CD8-positive, alpha-beta memory T cell (primary cell): Measurements from ENCODE around the gene MEGF6. TPM values are rescaled to one million over a fixed set of nuclear protein-coding genes. Genes with fewer than 3 reads are reported as not detected.

Source experiments
- CTCF ChIA-PET: fragments of 350-600 bp; sonication (Branson Sonifier 250); formaldehyde crosslinking; loops from one replicate; lab custom pipeline; 2021; ENCODE audit warnings: antibody characterized with exemption; lab: Charles Lee
- POLR2A ChIA-PET: fragments of 350-600 bp; sonication (Branson Sonifier 250); formaldehyde crosslinking; loops from one replicate; lab custom pipeline; 2021; ENCODE audit warnings: antibody characterized with exemption; lab: Charles Lee
- DNase-seq, 5 donors: peaks; one replicate each; pipeline versions ENCODE4 v3.0.0 to v3.0.0-alpha.2; 2020 to 2022; ENCODE audit warnings: mixed read lengths in 1 of 5
- H3K27ac ChIP-seq: one replicate; pipeline ENCODE4 v1.7.0; 2013; ENCODE audit warnings: low read depth, mild to moderate bottlenecking, low read length, moderate library complexity
- H3K27me3 ChIP-seq: 2 replicates; pipeline ENCODE4 v1.7.0; 2013; ENCODE audit warnings: low read length, mild to moderate bottlenecking; ENCODE audit not compliant: insufficient read depth, poor library complexity, severe bottlenecking
- H3K36me3 ChIP-seq: 2 replicates; pipeline ENCODE4 v1.7.0; 2013; ENCODE audit warnings: mild to moderate bottlenecking, low read length, moderate library complexity; ENCODE audit not compliant: insufficient read depth
- H3K4me1 ChIP-seq: 2 replicates; pipeline ENCODE4 v1.7.0; 2013; ENCODE audit warnings: mild to moderate bottlenecking, low read length, moderate library complexity; ENCODE audit not compliant: insufficient read depth
- H3K4me3 ChIP-seq: 2 replicates; pipeline ENCODE4 v1.7.0; 2013; ENCODE audit warnings: mild to moderate bottlenecking, low read length
- H3K9me3 ChIP-seq: 2 replicates; pipeline ENCODE4 v1.7.0; 2013; ENCODE audit warnings: mild to moderate bottlenecking, low read length
- H3K27ac Mint-ChIP-seq, 8 donors: one replicate each; pipeline ENCODE4 v1.8.0; 2020 to 2021; ENCODE audit warnings: mixed read lengths in 8 of 8, mild to moderate bottlenecking in 6 of 8, inconsistent platforms in 3 of 8, moderate library complexity in 3 of 8
- H3K27me3 Mint-ChIP-seq, 2 donors: one replicate each; pipeline ENCODE4 v1.8.0; 2020 to 2021; ENCODE audit warnings: mixed read lengths in 2 of 2, mild to moderate bottlenecking in 1 of 2, moderate library complexity in 1 of 2
- H3K36me3 Mint-ChIP-seq, 3 donors: one replicate each; pipeline ENCODE4 v1.8.0; 2020 to 2021; ENCODE audit warnings: mixed read lengths in 3 of 3, inconsistent platforms in 1 of 3, mild to moderate bottlenecking in 1 of 3
- H3K4me1 Mint-ChIP-seq, 3 donors: one replicate each; pipeline ENCODE4 v1.8.0; 2020 to 2021; ENCODE audit warnings: mixed read lengths in 3 of 3, inconsistent platforms in 1 of 3, mild to moderate bottlenecking in 1 of 3
- H3K4me3 Mint-ChIP-seq, 7 donors: one replicate each; pipeline ENCODE4 v1.8.0; 2020 to 2021; ENCODE audit warnings: mixed read lengths in 7 of 7, mild to moderate bottlenecking in 6 of 7, moderate library complexity in 4 of 7, inconsistent platforms in 2 of 7
- H3K9me3 Mint-ChIP-seq, 5 donors: one replicate each; pipeline ENCODE4 v1.8.0; 2020 to 2022; ENCODE audit warnings: mixed read lengths in 5 of 5, mild to moderate bottlenecking in 3 of 5, moderate library complexity in 2 of 5, inconsistent platforms in 1 of 5
- polyA plus RNA-seq: library from polyadenylated mRNA; unstranded; fragments of 300-500 nt; fragmentation: Illumina TruSeq; gene quantifications from one replicate; pipeline ENCODE4 v1.2.3, GENCODE V29; 2021
- total RNA-seq, 2 experiments: library from RNA; stranded (reverse); gene quantifications; one replicate each; pipeline ENCODE4 v1.2.3, GENCODE V29; 2021

The MEGF6 gene
- total and polyA plus RNA-seq, 3 experiments from 2014 or later = 3.4 to 12.0 (median 10.8) TPM

GRCh38 chr1:3510956-3511250 is 100.4 kb downstream of the MEGF6 start:
- H3K27ac ChIP-seq = no peak overlapping the region
- no peaks in the 10 kb centered on the region for H3K9me3 Mint-ChIP-seq
- H3K4me3 Mint-ChIP-seq = no peak overlapping the region
- no peaks in the 10 kb centered on the region for H3K4me1 ChIP-seq
- H3K36me3 Mint-ChIP-seq = peaks cover 0 to 26% (median 2%) of the 10 kb centered on the region in 3 donors
- H3K27me3 Mint-ChIP-seq = no peaks in the 10 kb centered on the region
- H3K27me3 ChIP-seq = no peaks in the 10 kb centered on the region
- DNase-seq = no peak
- POLR2A ChIA-PET = no interaction called here
- H3K9me3 ChIP-seq = no peaks in the 10 kb centered on the region
- H3K27ac Mint-ChIP-seq = no peak overlapping the region
- no peaks in the 10 kb centered on the region for H3K4me1 Mint-ChIP-seq
- H3K36me3 ChIP-seq = no peaks in the 10 kb centered on the region
- no peak overlapping the region for H3K4me3 ChIP-seq
- CTCF ChIA-PET = no interaction called here

- CTCF ChIA-PET = no interaction called here
Measured at GRCh38 chr1:3510136-3510955, 101.0 kb downstream of the MEGF6 start.

GRCh38 chr1:3509721-3510120 is 101.6 kb downstream of the MEGF6 start:
- H3K36me3 ChIP-seq = no peaks in the 10 kb centered on the region
- no peaks in the 10 kb centered on the region for H3K27me3 Mint-ChIP-seq
- POLR2A ChIA-PET = no interaction called here

More at GRCh38 chr1:3510136-3510955, 101.0 kb downstream of the MEGF6 start:
- H3K27me3 Mint-ChIP-seq = no peaks in the 10 kb centered on the region
- Histone ChIP-seq H3K4me3 (no peak overlapping the region), H3K36me3 (no peaks in the 10 kb centered on the region), H3K27ac (no peak overlapping the region), H3K9me3 (no peaks in the 10 kb centered on the region), H3K27me3 (no peaks in the 10 kb centered on the region), H3K4me1 (no peaks in the 10 kb centered on the region)
- peaks cover 0 to 26% (median 2%) of the 10 kb centered on the region in 3 donors for H3K36me3 Mint-ChIP-seq
- H3K9me3 Mint-ChIP-seq = no peaks in the 10 kb centered on the region
- no peak overlapping the region for H3K4me3 Mint-ChIP-seq
- no peaks in the 10 kb centered on the region for H3K4me1 Mint-ChIP-seq
- DNase-seq = no peak
- no peak overlapping the region for H3K27ac Mint-ChIP-seq
- POLR2A ChIA-PET = no interaction called here

GRCh38 chr1:3508757-3509415 is 102.4 kb downstream of the MEGF6 start:
- Mint-ChIP-seq H3K36me3 (peaks cover 0 to 28% (median 2%) of the 10 kb centered on the region in 3 donors), H3K27me3 (no peaks in the 10 kb centered on the region), H3K9me3 (no peaks in the 10 kb centered on the region), H3K27ac (no peak overlapping the region), H3K4me3 (no peak overlapping the region), H3K4me1 (no peaks in the 10 kb centered on the region)
- DNase-seq = no peak
- ChIA-PET POLR2A (no interaction called here), CTCF (no interaction called here)
- Histone ChIP-seq H3K27ac (no peak overlapping the region), H3K9me3 (no peaks in the 10 kb centered on the region), H3K27me3 (no peaks in the 10 kb centered on the region), H3K36me3 (no peaks in the 10 kb centered on the region), H3K4me3 (no peak overlapping the region), H3K4me1 (no peaks in the 10 kb centered on the region)

More at GRCh38 chr1:3509721-3510120, 101.6 kb downstream of the MEGF6 start:
- no peaks in the 10 kb centered on the region for H3K4me1 ChIP-seq
- no peak overlapping the region for H3K4me3 Mint-ChIP-seq
- H3K27ac Mint-ChIP-seq = no peak overlapping the region
- H3K36me3 Mint-ChIP-seq = peaks cover 0 to 26% (median 2%) of the 10 kb centered on the region in 3 donors
- no peaks in the 10 kb centered on the region for H3K4me1 Mint-ChIP-seq
- no peaks in the 10 kb centered on the region for H3K27me3 ChIP-seq
- no peak overlapping the region for H3K27ac ChIP-seq
- H3K9me3 ChIP-seq = no peaks in the 10 kb centered on the region
- H3K4me3 ChIP-seq = no peak overlapping the region
- no peaks in the 10 kb centered on the region for H3K9me3 Mint-ChIP-seq
- DNase-seq = no peak
- CTCF ChIA-PET = no interaction called here

- H3K4me1 Mint-ChIP-seq = no peaks in the 10 kb centered on the region
- ChIA-PET POLR2A (no interaction called here), CTCF (no interaction called here)
- no peaks in the 10 kb centered on the region for H3K27me3 Mint-ChIP-seq
- H3K36me3 Mint-ChIP-seq = peaks cover 0 to 30% (median 2%) of the 10 kb centered on the region in 3 donors
- H3K9me3 ChIP-seq = no peaks in the 10 kb centered on the region
- H3K27ac Mint-ChIP-seq = peak overlapping the region in 2 of 8 donors; percentile 50 to 66
- H3K4me1 ChIP-seq = no peaks in the 10 kb centered on the region
- DNase-seq = no peak
- no peak overlapping the region for H3K27ac ChIP-seq
- H3K36me3 ChIP-seq = no peaks in the 10 kb centered on the region
- H3K4me3 ChIP-seq = no peak overlapping the region
- H3K4me3 Mint-ChIP-seq = no peak overlapping the region
- no peaks in the 10 kb centered on the region for H3K27me3 ChIP-seq
- H3K9me3 Mint-ChIP-seq = no peaks in the 10 kb centered on the region
Measured at GRCh38 chr1:3507636-3508275, 103.6 kb downstream of the MEGF6 start.

GRCh38 chr1:3506943-3507342 is 104.4 kb downstream of the MEGF6 start:
- POLR2A ChIA-PET = no interaction called here
- no peaks in the 10 kb centered on the region for H3K27me3 Mint-ChIP-seq
- Histone ChIP-seq H3K27me3 (no peaks in the 10 kb centered on the region), H3K27ac (no peak overlapping the region), H3K4me1 (no peaks in the 10 kb centered on the region), H3K9me3 (no peaks in the 10 kb centered on the region), H3K4me3 (no peak overlapping the region), H3K36me3 (no peaks in the 10 kb centered on the region)
- DNase-seq = no peak
- H3K4me3 Mint-ChIP-seq = no peak overlapping the region
- peaks cover 0 to 26% (median 2%) of the 10 kb centered on the region in 3 donors for H3K36me3 Mint-ChIP-seq
- H3K4me1 Mint-ChIP-seq = no peaks in the 10 kb centered on the region
- CTCF ChIA-PET = no interaction called here
- no peak overlapping the region for H3K27ac Mint-ChIP-seq
- no peaks in the 10 kb centered on the region for H3K9me3 Mint-ChIP-seq

GRCh38 chr1:3506041-3506440 is 105.3 kb downstream of the MEGF6 start:
- no peaks in the 10 kb centered on the region for H3K27me3 ChIP-seq
- H3K27me3 Mint-ChIP-seq = no peaks in the 10 kb centered on the region
- H3K27ac Mint-ChIP-seq = no peak overlapping the region
- H3K9me3 Mint-ChIP-seq = no peaks in the 10 kb centered on the region
- no peaks in the 10 kb centered on the region for H3K4me1 ChIP-seq
- H3K36me3 Mint-ChIP-seq = peaks cover 0 to 26% (median 2%) of the 10 kb centered on the region in 3 donors
- H3K27ac ChIP-seq = no peak overlapping the region
- no peaks in the 10 kb centered on the region for H3K36me3 ChIP-seq
- CTCF ChIA-PET = no interaction called here
- H3K4me3 ChIP-seq = no peak overlapping the region
- no peak overlapping the region for H3K4me3 Mint-ChIP-seq
- no peak for DNase-seq
- POLR2A ChIA-PET = no interaction called here
- no peaks in the 10 kb centered on the region for H3K4me1 Mint-ChIP-seq
- no peaks in the 10 kb centered on the region for H3K9me3 ChIP-seq

GRCh38 chr1:3505161-3505560 is 106.1 kb downstream of the MEGF6 start:
- CTCF ChIA-PET = no interaction called here
- POLR2A ChIA-PET = no interaction called here
- H3K36me3 ChIP-seq = no peaks in the 10 kb centered on the region

More at GRCh38 chr1:3505161-3505560, 106.1 kb downstream of the MEGF6 start:
- Histone ChIP-seq H3K4me1 (no peaks in the 10 kb centered on the region), H3K9me3 (no peaks in the 10 kb centered on the region), H3K27ac (no peak overlapping the region), H3K27me3 (no peaks in the 10 kb centered on the region), H3K4me3 (no peak overlapping the region)
- Mint-ChIP-seq H3K27ac (no peak overlapping the region), H3K9me3 (no peaks in the 10 kb centered on the region), H3K4me3 (no peak overlapping the region), H3K4me1 (no peaks in the 10 kb centered on the region), H3K36me3 (peaks cover 0 to 26% (median 2%) of the 10 kb centered on the region in 3 donors), H3K27me3 (no peaks in the 10 kb centered on the region)
- DNase-seq = no peak
